Endothelial cell of umbilical vein (primary cell): Measurements from ENCODE around the gene RP9.

Source experiments
- EZH2 ChIP-seq: IDR thresholded peaks from 2 replicates; pipeline ENCODE4 v1.6.1; 2012; ENCODE audit warnings: borderline replicate concordance, low read depth, mild to moderate bottlenecking, moderate library complexity, low read length, inconsistent platforms; ENCODE audit not compliant: severe bottlenecking
- GATA2 ChIP-seq: IDR thresholded peaks from 2 replicates; pipeline ENCODE4 v1.7.0; 2011; ENCODE audit warnings: low read depth, mild to moderate bottlenecking, moderate library complexity, mixed read lengths, low read length; ENCODE audit not compliant: insufficient read length, insufficient read depth
- TF ChIP-seq, protein P1 (sequence below), 2 donors: IDR thresholded peaks; 1 replicate in 1 of 2; 2 replicates in 1 of 2; pipeline ENCODE4 v1.5.1; 2011; ENCODE audit warnings: low read length in 2 of 2, mild to moderate bottlenecking in 2 of 2, moderate library complexity in 2 of 2, control low read depth in 1 of 2, inconsistent platforms in 1 of 2, low read depth in 1 of 2; ENCODE audit not compliant: insufficient read depth in 1 of 2; ENCODE audit errors: extremely low read depth in 1 of 2

DNA sequence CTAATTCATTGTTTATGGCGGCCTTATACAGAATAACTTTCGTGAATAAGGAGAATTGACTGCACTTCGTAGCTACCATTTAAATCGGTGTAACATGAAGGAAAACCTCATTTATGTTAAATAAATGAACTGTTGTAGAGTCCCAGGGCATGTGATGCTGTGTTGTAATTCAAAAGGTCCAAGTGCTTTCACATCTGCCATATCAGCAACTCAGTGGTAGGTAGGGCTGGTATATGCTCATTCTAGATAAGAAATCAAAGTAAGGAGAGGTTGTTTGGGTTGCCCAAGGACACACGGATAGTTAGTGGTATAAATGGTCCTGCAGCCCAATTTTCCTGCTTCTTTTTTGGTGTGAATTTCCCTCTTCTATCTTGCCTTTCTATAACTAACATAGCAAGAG is 36.0 kb upstream of the RP9 start:
- TF ChIP-seq, protein P1, sequence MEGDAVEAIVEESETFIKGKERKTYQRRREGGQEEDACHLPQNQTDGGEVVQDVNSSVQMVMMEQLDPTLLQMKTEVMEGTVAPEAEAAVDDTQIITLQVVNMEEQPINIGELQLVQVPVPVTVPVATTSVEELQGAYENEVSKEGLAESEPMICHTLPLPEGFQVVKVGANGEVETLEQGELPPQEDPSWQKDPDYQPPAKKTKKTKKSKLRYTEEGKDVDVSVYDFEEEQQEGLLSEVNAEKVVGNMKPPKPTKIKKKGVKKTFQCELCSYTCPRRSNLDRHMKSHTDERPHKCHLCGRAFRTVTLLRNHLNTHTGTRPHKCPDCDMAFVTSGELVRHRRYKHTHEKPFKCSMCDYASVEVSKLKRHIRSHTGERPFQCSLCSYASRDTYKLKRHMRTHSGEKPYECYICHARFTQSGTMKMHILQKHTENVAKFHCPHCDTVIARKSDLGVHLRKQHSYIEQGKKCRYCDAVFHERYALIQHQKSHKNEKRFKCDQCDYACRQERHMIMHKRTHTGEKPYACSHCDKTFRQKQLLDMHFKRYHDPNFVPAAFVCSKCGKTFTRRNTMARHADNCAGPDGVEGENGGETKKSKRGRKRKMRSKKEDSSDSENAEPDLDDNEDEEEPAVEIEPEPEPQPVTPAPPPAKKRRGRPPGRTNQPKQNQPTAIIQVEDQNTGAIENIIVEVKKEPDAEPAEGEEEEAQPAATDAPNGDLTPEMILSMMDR (IDR thresholded peaks at IDR 0.05; ENCODE audit: extremely low read depth in 1 of 2, insufficient read depth in 1 of 2, low read depth in 1 of 2, low read length in 2 of 2) = no peak
- no peak for TF ChIP-seq GATA2
- TF ChIP-seq EZH2 = no peak
